Activated T-helper 9 cell treated with anti-CD3 and anti-CD28 coated beads, Interleukin-2, amount 50 U/mL, for 16 hours (primary cell): ENCODE results near the gene EVX1.

Source experiments
- DNase-seq: peaks from one replicate; pipeline ENCODE4 v3.0.0-alpha.2; 2020; ENCODE audit warnings: low read depth

Gene EVX1

DNA sequence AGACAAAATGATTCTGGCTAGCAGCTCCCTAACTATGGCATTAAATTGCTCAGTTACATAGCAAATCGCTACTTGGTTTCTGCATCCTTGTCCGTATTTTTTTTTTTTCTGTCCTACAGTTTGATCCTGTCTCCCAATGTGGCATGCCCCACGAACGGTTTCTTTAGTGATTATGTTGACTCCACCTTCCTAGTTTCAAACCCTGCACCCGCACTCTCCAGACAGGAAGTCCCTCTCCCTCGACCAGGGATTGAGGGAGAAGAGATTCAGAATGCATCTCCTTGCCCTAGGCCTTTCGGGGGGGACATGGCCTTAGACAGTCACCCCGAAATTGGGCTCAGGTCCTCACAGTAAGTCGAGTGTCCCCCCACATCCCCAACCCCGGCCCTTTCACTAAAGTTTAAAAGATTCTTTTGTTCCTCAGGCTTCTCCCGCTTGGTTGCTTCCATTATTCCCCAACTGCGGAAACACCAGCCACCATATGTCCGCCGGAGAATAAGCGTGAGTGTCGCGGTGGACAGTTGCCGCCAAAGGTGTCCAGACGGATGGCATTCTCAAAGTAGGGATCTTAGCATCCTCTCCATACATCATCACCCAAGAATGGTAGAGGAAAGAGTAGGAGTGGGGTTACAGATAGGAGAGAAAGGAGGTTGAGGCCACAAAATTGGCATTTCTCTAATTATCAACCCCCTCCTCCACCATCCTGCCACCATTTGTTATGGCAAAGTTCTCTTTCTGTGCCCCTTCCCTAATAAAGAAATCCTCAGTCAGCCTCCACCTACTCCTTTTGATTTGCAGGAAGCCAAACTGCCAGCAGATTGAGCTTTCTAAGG is 7.3 kb downstream of the EVX1 start:
- DNase-seq, result no peak

DNA sequence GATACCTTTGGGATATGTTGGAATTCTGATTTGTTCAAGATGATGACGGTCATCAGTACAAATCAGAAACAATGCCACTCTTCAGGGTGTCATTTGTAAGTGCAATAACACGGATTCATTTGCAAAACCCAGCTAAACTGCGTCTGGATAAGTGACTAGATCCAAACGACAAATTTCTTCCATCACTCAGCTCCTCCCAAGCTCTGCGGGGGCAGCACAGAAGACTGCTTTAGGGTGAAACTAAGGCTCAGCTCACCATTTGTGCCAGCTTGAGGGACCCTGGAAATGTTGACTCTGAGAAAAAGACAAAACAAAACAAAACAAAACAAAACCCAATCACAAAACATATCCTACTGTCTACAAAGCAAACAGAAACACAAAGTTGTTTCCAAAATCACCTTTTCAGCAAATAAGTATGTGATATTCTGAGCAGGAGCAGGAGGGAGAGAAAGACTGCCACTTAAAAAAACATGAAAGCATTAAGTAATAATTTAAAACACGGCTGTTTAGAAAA is 8.0 kb downstream of the EVX1 start:
- DNase-seq, result no peak

DNA sequence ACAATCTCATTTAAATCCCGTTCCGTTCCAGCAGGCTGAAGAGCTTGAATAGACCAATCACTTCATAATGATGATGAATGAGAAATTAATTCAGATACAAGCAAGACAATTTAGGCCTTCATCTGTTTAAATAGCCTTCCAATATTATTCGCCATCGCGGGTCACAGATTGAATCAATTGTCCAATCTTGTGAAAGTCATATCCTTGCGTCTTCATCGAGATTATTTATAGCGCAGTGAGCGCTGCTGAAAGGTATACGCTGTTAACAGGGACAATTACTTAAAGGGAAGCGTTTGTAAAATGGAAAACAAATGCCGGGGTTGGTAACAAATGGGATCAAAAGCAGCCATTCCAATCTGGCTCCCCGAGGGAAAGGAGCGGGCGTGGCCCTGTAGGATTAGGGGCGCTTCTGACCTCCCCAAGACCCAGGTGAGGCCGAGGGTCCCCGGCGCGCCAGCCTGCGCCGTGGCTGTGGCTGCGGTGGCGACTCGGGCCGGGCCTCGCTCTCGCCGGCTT is 8.6 kb downstream of the EVX1 start:
- no peak for DNase-seq

DNA sequence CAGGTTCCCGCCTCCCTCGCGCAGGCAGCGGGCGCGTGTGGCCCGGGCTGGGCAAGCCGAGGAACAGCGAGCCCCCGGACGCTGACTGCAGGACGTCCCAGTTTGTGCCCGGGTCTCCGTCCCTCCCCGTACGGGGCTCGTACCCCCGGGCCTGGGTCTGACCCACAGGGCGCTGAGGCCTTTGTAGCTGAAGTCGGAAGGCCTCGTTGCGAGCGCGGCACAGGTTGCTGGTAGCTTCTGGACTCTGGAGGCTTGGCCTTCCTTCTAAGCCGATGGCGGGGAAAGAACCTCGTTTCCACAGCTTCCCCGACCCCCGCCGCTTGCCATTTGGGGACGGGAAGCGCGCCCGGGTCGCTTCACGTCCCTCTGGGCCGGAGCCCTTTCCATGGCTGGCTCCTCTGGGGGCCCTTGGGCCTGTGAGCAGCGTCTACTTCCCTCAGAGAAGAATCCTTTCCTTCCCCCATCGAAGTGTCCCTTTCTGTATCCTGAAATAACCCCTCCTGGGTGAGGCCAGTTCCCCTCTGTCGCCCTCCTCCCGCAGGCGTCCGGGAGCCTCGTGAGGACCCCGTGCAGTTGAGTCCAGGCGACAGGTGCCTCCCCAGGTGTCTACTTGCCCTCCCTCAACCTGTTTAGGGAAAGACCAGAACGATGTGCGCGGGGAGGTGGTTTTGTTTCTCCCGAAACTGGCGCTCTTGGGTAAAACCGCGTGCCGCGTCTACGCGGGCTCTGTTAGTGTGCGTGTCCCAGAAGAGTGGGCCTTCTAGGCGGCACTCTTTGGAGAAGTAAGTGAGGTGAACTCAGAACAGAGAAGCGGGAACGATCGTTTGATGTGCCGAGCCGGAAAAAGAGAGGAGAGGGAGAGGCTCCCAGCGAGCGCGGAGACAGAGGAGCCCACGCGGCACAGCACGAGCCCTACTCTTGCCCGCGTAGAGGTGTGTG is 9.3 kb downstream of the EVX1 start:
- DNase-seq, result no peak

DNA sequence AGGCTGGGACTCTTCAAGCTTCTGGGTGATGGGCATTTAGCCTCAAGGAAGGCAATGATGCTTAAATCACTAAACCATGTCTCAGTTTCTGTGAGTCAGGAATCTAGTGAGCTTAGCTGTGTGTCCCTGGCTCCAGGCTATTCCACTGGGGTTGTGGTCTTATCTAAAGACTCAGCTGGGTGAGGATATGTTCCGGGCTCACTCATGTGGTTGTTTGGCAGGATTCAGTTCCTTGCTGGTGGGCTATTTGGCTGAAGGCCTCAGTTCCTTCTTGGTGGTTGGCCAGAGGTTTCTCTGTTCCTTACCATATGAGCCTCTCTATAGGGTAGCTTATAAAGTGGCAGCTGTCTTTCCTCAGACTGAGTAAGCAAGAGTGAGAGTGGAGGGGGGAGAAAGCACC is 12.0 kb downstream of the EVX1 start:
- no peak for DNase-seq

GRCh38 chr7:27260211-27260610 is 17.6 kb downstream of the EVX1 start:
- no peak for DNase-seq

DNA sequence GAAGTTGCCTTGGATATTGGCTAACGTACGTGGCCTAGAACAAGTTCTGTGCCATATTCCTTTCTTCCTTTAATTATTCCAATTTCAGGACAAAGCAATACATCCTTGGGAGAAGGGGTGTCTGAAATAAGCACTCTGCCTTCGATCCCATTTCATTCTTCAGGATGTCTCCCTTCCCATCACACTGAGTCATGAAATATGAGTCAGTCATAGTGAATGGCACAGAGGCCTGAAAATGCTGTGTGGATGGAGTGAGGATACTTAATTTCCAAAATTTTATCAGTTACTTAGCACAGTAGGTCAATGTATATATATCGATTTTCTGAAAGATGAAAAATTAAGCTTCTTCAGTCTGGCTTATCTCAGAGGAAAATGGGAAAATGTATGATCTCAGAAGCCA is 19.5 kb downstream of the EVX1 start:
- DNase-seq, result no peak

DNA sequence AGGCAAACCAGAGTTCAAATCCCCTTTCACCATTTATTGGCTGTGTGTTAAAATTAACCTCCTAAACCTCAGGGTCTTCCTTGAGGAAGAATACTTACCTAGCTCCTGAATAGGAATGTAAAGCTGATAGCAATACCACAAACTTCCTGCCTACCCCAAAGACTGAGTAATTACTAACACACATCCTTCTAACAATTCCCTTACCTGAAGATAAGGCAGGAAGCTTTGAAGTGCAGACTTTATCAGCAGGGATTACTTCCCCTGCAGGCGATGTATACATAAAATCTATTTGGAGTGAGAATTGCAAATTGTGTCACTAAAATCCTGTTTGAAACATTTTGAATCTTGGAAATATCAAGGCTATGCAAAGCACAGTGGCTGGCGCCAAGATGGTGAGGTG is 21.2 kb downstream of the EVX1 start:
- DNase-seq, result no peak

DNA sequence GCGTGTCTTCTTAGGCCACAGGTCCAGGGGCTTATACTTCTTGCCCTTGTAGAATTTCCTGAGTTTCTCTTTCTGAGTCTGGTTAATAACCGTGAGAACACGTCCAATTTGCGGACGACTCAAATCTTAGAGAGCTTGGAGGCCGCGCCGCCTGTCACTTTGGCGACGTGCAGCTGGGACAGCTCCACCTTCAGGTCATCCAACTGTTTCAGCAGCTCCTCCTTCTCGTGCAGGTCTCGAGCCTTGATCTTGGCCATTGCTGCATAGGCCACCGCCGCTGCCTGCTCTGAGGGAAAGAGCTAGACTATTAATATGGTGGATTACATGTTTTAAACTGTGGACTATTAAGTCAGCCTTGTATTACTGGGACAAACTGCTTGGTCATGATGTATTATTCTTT is 26.9 kb downstream of the EVX1 start:
- DNase-seq, result no peak

DNA sequence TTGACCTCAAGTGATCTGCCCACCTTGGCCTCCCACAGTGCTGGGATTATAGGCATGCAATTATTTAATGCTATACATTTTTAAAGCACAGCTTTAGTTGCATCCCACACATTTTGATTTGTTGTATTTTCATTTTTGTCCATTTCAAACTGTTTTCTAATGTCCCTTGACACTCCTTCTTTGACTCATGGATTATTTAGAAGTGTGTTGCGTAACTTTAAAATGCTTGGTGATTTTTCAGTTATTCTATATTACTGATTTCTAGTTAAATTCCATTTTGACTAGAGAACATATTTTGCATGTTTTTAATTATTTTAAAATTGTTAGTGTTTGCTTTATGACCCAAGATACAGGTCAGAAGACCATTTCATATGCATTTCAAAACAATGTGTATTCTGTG is 28.8 kb downstream of the EVX1 start:
- no peak for DNase-seq

GRCh38 chr7:27277628-27278027 is 35.0 kb downstream of the EVX1 start:
- no peak for DNase-seq

- DNase-seq, result no peak
Observed at GRCh38 chr7:27283558-27283957, 41.0 kb downstream of the EVX1 start.

DNA sequence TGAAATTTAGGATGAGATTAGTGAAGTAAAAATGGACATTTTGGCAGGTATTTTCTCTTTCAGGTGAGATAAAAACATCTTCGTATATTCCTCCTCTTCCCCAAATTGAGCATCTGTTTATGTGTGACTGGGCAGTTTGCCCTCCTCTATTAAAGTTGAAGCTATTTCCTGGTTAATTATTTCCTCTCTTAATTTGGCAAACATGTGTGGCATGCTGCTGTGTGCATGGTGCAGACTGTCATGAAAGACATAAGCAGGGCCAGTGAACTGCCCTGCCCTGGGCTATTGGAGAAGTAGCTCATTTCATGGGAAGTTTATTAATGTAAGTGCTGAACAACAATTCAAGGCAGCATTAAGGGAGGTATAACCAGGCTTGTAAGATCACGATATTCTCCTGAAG is 52.6 kb downstream of the EVX1 start:
- DNase-seq, result no peak

- no peak for DNase-seq
Observed at GRCh38 chr7:27297356-27297755, 54.8 kb downstream of the EVX1 start.
